ENCODE measurements around the gene EPB41L2.

GRCh38 chr6:130929036-130929678, 133.9 kb downstream of the EPB41L2 start:
- TF ChIP-seq POLR2AphosphoS5 (IDR thresholded peaks at IDR 0.05) (no peak), CTCF (IDR thresholded peaks at IDR 0.05) (no peak), EP300 (IDR thresholded peaks at IDR 0.05) (no peak), POLR2A (IDR thresholded peaks at IDR 0.05) (no peak)
